T follicular helper cell (primary cell): ENCODE data around the gene STH.
"Not testable (repeated sequence)": the region's sequence is repeated elsewhere in the genome, so short reads cannot be mapped to it uniquely, and the experiment has no call there.

Experiments
- DNase-seq: peaks from one replicate; pipeline ENCODE4 v3.0.0-alpha.2; 2020; ENCODE audit warnings: low read depth

Gene STH

DNA sequence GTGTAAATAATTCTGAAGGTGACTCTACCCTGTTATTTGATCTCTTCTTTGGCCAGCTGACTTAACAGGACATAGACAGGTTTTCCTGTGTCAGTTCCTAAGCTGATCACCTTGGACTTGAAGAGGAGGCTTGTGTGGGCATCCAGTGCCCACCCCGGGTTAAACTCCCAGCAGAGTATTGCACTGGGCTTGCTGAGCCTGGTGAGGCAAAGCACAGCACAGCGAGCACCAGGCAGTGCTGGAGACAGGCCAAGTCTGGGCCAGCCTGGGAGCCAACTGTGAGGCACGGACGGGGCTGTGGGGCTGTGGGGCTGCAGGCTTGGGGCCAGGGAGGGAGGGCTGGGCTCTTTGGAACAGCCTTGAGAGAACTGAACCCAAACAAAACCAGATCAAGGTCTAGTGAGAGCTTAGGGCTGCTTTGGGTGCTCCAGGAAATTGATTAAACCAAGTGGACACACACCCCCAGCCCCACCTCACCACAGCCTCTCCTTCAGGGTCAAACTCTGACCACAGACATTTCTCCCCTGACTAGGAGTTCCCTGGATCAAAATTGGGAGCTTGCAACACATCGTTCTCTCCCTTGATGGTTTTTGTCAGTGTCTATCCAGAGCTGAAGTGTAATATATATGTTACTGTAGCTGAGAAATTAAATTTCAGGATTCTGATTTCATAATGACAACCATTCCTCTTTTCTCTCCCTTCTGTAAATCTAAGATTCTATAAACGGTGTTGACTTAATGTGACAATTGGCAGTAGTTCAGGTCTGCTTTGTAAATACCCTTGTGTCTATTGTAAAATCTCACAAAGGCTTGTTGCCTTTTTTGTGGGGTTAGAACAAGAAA lies 5.1 kb downstream of the STH start:
- DNase-seq = no peak

DNA sequence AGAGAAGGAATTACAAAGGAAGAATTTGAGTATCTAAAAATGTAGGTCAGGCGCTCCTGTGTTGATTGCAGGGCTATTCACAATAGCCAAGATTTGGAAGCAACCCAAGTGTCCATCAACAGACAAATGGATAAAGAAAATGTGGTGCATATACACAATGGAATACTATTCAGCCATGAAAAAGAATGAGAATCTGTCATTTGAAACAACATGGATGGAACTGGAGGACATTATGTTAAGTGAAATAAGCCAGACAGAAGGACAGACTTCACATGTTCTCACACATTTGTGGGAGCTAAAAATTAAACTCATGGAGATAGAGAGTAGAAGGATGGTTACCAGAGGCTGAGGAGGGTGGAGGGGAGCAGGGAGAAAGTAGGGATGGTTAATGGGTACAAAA lies 7.0 kb downstream of the STH start:
- DNase-seq = not testable (repeated sequence)

DNA sequence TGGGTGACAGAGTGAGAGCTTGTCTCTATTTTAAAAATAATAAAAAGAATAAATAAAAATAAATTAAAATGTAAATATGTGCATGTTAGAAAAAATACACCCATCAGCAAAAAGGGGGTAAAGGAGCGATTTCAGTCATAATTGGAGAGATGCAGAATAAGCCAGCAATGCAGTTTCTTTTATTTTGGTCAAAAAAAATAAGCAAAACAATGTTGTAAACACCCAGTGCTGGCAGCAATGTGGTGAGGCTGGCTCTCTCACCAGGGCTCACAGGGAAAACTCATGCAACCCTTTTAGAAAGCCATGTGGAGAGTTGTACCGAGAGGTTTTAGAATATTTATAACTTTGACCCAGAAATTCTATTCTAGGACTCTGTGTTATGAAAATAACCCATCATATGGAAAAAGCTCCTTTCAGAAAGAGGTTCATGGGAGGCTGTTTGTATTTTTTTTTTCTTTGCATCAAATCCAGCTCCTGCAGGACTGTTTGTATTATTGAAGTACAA lies 8.5 kb downstream of the STH start:
- DNase-seq = no peak

DNA sequence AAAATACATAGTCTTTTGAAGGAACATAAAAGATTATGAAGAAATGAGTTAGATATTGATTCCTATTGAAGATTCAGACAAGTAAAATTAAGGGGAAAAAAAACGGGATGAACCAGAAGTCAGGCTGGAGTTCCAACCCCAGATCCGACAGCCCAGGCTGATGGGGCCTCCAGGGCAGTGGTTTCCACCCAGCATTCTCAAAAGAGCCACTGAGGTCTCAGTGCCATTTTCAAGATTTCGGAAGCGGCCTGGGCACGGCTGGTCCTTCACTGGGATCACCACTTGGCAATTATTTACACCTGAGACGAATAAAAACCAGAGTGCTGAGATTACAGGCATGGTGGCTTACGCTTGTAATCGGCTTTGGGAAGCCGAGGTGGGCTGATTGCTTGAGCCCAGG lies 9.5 kb downstream of the STH start:
- DNase-seq = no peak

DNA sequence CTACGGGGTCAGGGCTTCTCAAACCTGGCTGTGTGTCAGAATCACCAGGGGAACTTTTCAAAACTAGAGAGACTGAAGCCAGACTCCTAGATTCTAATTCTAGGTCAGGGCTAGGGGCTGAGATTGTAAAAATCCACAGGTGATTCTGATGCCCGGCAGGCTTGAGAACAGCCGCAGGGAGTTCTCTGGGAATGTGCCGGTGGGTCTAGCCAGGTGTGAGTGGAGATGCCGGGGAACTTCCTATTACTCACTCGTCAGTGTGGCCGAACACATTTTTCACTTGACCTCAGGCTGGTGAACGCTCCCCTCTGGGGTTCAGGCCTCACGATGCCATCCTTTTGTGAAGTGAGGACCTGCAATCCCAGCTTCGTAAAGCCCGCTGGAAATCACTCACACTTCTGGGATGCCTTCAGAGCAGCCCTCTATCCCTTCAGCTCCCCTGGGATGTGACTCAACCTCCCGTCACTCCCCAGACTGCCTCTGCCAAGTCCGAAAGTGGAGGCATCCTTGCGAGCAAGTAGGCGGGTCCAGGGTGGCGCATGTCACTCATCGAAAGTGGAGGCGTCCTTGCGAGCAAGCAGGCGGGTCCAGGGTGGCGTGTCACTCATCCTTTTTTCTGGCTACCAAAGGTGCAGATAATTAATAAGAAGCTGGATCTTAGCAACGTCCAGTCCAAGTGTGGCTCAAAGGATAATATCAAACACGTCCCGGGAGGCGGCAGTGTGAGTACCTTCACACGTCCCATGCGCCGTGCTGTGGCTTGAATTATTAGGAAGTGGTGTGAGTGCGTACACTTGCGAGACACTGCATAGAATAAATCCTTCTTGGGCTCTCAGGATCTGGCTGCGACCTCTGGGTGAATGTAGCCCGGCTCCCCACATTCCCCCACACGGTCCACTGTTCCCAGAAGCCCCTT lies 10.9 kb downstream of the STH start:
- no peak for DNase-seq

DNA sequence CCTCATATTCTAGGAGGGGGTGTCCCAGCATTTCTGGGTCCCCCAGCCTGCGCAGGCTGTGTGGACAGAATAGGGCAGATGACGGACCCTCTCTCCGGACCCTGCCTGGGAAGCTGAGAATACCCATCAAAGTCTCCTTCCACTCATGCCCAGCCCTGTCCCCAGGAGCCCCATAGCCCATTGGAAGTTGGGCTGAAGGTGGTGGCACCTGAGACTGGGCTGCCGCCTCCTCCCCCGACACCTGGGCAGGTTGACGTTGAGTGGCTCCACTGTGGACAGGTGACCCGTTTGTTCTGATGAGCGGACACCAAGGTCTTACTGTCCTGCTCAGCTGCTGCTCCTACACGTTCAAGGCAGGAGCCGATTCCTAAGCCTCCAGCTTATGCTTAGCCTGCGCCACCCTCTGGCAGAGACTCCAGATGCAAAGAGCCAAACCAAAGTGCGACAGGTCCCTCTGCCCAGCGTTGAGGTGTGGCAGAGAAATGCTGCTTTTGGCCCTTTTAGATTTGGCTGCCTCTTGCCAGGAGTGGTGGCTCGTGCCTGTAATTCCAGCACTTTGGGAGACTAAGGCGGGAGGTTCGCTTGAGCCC lies 11.6 kb downstream of the STH start:
- no peak for DNase-seq

DNA sequence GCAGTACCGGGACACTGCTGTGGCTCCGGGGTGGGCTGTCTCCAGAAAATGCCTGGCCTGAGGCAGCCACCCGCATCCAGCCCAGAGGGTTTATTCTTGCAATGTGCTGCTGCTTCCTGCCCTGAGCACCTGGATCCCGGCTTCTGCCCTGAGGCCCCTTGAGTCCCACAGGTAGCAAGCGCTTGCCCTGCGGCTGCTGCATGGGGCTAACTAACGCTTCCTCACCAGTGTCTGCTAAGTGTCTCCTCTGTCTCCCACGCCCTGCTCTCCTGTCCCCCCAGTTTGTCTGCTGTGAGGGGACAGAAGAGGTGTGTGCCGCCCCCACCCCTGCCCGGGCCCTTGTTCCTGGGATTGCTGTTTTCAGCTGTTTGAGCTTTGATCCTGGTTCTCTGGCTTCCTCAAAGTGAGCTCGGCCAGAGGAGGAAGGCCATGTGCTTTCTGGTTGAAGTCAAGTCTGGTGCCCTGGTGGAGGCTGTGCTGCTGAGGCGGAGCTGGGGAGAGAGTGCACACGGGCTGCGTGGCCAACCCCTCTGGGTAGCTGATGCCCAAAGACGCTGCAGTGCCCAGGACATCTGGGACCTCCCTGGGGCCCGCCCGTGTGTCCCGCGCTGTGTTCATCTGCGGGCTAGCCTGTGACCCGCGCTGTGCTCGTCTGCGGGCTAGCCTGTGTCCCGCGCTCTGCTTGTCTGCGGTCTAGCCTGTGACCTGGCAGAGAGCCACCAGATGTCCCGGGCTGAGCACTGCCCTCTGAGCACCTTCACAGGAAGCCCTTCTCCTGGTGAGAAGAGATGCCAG lies 12.9 kb downstream of the STH start:
- no peak for DNase-seq

DNA sequence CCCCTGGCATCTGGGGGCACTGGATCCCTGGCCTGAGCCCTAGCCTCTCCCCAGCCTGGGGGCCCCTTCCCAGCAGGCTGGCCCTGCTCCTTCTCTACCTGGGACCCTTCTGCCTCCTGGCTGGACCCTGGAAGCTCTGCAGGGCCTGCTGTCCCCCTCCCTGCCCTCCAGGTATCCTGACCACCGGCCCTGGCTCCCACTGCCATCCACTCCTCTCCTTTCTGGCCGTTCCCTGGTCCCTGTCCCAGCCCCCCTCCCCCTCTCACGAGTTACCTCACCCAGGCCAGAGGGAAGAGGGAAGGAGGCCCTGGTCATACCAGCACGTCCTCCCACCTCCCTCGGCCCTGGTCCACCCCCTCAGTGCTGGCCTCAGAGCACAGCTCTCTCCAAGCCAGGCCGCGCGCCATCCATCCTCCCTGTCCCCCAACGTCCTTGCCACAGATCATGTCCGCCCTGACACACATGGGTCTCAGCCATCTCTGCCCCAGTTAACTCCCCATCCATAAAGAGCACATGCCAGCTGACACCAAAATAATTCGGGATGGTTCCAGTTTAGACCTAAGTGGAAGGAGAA lies 13.5 kb downstream of the STH start:
- DNase-seq = no peak

DNA sequence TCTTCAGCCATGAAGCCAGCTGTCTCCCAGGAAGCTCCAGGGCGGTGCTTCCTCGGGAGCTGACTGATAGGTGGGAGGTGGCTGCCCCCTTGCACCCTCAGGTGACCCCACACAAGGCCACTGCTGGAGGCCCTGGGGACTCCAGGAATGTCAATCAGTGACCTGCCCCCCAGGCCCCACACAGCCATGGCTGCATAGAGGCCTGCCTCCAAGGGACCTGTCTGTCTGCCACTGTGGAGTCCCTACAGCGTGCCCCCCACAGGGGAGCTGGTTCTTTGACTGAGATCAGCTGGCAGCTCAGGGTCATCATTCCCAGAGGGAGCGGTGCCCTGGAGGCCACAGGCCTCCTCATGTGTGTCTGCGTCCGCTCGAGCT lies 14.1 kb downstream of the STH start:
- no peak for DNase-seq

DNA sequence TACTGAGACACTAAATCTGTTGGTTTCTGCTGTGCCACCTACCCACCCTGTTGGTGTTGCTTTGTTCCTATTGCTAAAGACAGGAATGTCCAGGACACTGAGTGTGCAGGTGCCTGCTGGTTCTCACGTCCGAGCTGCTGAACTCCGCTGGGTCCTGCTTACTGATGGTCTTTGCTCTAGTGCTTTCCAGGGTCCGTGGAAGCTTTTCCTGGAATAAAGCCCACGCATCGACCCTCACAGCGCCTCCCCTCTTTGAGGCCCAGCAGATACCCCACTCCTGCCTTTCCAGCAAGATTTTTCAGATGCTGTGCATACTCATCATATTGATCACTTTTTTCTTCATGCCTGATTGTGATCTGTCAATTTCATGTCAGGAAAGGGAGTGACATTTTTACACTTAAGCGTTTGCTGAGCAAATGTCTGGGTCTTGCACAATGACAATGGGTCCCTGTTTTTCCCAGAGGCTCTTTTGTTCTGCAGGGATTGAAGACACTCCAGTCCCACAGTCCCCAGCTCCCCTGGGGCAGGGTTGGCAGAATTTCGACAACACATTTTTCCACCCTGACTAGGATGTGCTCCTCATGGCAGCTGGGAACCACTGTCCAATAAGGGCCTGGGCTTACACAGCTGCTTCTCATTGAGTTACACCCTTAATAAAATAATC lies 14.6 kb downstream of the STH start:
- no peak for DNase-seq

DNA sequence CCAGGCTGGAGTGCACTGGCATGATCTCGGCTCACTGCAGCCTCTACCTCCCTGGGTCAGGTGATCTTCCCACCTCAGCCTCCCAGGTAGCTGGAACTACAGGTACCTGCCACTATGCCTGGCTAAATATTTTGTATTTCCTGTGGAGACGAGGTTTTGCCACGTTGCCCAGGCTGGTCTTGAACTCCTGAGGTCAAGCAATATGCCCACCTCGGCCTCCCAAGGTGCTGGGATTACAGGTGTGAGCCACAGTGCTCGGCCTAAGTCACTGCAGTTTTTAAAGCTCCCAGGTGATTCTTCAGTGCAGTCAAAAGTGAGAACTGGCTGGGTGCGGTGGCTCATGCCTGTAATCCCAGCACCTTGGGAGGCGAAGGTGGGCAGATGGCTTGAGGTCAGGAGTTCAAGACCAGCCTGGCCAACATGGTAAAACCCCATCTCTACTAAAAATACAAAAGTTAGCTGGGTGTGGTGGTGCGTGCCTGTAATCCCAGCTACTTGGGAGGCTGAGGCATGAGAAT lies 20.4 kb downstream of the STH start:
- not testable (repeated sequence) for DNase-seq

DNA sequence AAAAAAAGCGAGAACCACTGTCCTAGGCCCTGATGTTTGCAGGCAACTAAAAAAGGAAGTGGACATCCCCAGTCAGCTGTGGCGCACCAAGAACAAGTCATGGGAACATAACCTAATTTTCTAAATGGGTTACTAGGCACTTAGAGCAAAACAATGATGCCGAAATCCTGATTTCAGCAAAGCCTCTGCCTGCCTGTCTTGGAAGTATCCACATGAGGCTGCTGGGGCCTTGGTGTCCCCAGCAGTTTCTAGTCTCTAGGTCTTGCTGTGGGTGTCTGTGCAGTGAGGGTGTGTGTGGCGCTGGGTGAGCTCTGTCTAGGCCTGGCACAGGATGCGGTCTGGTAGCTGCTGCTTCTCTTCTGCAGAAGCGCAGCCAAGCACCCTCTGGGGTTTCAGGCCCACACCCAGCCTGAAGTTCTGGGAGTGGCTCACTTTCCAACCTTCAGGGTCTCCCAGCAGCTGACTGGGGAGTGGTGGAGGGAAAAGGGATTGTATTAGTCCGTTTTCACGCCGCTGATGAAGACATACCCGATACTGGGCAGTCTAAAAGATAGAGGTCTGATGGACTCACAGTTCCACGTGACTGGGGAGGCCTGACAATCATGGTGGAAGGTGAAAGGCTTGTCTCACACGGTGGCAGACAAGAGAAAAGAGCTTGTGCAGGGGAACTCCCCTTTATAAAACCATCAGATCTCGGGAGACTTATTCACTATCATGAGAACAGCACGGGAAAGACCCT lies 21.1 kb downstream of the STH start:
- peak; percentile 27 for DNase-seq

DNA sequence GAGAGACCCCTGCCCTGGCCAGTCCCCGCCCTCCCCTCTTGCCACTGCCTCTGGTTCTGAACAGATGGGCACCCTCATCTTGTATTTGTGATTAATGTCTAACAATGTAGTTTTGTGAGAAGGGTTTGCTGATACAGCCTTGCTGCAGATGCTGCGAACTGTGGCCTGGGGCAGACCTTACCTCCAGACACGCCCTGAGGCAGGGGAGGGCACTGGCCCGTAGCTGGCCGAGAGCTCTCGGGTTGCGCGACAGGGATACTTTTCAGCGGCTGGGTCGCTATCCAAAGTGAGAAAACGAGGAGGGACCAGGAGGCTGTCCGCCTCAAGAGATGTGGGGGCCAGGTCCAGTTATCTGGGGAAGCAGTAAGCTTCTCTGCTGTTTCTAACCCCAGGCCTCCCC lies 21.9 kb downstream of the STH start:
- DNase-seq = no peak

DNA sequence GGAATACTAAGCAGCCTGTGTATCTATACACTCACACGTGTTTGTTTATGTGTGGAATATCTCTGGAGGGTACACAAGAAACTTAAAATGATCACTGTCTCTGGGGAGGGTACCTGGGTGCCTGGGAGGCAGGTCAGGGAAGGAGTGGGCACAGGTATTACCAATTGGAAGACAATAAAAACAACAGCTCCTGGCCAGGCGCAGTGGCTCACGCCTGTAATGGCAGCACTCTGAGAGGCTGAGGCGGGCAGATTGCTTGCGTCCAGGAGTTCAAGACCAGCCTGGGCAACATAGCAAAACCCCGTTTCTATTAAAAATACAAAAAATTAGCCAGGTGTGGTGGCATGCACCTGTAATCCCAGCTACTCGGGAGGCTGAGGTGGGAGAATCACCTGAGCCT lies 24.3 kb downstream of the STH start:
- DNase-seq = not testable (repeated sequence)

DNA sequence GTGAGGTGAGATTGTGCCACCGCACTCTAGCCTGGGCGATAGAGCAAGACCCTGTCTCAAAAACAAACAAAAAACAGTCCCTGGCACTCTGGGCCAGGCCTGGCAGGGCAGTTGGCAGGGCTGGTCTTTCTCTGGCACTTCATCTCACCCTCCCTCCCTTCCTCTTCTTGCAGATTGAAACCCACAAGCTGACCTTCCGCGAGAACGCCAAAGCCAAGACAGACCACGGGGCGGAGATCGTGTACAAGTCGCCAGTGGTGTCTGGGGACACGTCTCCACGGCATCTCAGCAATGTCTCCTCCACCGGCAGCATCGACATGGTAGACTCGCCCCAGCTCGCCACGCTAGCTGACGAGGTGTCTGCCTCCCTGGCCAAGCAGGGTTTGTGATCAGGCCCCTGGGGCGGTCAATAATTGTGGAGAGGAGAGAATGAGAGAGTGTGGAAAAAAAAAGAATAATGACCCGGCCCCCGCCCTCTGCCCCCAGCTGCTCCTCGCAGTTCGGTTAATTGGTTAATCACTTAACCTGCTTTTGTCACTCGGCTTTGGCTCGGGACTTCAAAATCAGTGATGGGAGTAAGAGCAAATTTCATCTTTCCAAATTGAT lies 24.8 kb downstream of the STH start:
- DNase-seq = no peak

DNA sequence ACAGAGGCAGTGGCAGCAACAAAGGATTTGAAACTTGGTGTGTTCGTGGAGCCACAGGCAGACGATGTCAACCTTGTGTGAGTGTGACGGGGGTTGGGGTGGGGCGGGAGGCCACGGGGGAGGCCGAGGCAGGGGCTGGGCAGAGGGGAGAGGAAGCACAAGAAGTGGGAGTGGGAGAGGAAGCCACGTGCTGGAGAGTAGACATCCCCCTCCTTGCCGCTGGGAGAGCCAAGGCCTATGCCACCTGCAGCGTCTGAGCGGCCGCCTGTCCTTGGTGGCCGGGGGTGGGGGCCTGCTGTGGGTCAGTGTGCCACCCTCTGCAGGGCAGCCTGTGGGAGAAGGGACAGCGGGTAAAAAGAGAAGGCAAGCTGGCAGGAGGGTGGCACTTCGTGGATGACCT lies 25.5 kb downstream of the STH start:
- DNase-seq = no peak

DNA sequence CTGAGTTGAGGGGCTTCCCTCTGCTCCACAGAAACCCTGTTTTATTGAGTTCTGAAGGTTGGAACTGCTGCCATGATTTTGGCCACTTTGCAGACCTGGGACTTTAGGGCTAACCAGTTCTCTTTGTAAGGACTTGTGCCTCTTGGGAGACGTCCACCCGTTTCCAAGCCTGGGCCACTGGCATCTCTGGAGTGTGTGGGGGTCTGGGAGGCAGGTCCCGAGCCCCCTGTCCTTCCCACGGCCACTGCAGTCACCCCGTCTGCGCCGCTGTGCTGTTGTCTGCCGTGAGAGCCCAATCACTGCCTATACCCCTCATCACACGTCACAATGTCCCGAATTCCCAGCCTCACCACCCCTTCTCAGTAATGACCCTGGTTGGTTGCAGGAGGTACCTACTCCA lies 26.0 kb downstream of the STH start:
- DNase-seq = no peak

DNA sequence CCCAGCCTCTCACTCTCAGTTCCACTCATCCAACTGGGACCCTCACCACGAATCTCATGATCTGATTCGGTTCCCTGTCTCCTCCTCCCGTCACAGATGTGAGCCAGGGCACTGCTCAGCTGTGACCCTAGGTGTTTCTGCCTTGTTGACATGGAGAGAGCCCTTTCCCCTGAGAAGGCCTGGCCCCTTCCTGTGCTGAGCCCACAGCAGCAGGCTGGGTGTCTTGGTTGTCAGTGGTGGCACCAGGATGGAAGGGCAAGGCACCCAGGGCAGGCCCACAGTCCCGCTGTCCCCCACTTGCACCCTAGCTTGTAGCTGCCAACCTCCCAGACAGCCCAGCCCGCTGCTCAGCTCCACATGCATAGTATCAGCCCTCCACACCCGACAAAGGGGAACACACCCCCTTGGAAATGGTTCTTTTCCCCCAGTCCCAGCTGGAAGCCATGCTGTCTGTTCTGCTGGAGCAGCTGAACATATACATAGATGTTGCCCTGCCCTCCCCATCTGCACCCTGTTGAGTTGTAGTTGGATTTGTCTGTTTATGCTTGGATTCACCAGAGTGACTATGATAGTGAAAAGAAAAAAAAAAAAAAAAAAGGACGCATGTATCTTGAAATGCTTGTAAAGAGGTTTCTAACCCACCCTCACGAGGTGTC lies 26.6 kb downstream of the STH start:
- no peak for DNase-seq
